GM12864 (cell line): ENCODE results near the gene BCAR3.
"Not testable (repeated sequence)": the region's sequence is repeated elsewhere in the genome, so short reads cannot be mapped to it uniquely, and the experiment has no call there.

Experiments used
- DNase-seq: peaks from one replicate; pipeline ENCODE4 v3.0.0-alpha.2; 2011; ENCODE audit warnings: low read depth
- H3K4me3 ChIP-seq: 2 replicates; pipeline ENCODE4 v1.5.1; 2011; ENCODE audit warnings: mild to moderate bottlenecking, low read depth, low read length, control low read depth
- CTCF ChIP-seq: IDR thresholded peaks from 2 replicates; pipeline ENCODE4 v1.5.1; 2011; ENCODE audit warnings: low read depth, mild to moderate bottlenecking, moderate library complexity, low read length, control low read depth, inconsistent platforms; ENCODE audit errors: missing control alignments

Gene BCAR3

GRCh38 chr1:93700532-93701469, 19.2 kb upstream of the BCAR3 start:
- no peak for TF ChIP-seq CTCF
- DNase-seq, result no peak
- no peak overlapping the region for H3K4me3 ChIP-seq

GRCh38 chr1:93699503-93700168, 18.0 kb upstream of the BCAR3 start:
- DNase-seq, result no peak
- no peak for TF ChIP-seq CTCF
- H3K4me3 ChIP-seq, result no peak overlapping the region

GRCh38 chr1:93699049-93699384, 17.4 kb upstream of the BCAR3 start:
- no peak for TF ChIP-seq CTCF
- no peak overlapping the region for H3K4me3 ChIP-seq
- DNase-seq, result no peak

GRCh38 chr1:93698329-93699048, 16.9 kb upstream of the BCAR3 start:
- no peak overlapping the region for H3K4me3 ChIP-seq
- no peak for TF ChIP-seq CTCF
- no peak for DNase-seq

GRCh38 chr1:93697566-93697965, 15.9 kb upstream of the BCAR3 start:
- not testable (repeated sequence) for H3K4me3 ChIP-seq, DNase-seq

- H3K4me3 ChIP-seq, result no peak overlapping the region
- DNase-seq, result peak; percentile 50
- TF ChIP-seq CTCF, result no peak
Observed at GRCh38 chr1:93695411-93696005, 13.9 kb upstream of the BCAR3 start.

GRCh38 chr1:93694819-93695218, 13.2 kb upstream of the BCAR3 start:
- no peak for TF ChIP-seq CTCF
- no peak for DNase-seq
- no peak overlapping the region for H3K4me3 ChIP-seq
